H9 (cell line): ENCODE data around the gene HCN2. TPM values are rescaled to one million over a fixed set of nuclear protein-coding genes. Genes with fewer than 3 reads are reported as not detected.

Source experiments
- DNase-seq: peaks from one replicate; pipeline ENCODE4 v3.0.0-alpha.2; 2017
- H2AFZ ChIP-seq: one replicate; pipeline ENCODE4 v1.6.1; 2013; ENCODE audit warnings: mild to moderate bottlenecking, low read length, control low read depth, moderate library complexity
- H2AK5ac ChIP-seq: 2 replicates; pipeline ENCODE4 v1.6.1; 2013; ENCODE audit warnings: low read length, control low read depth, mixed read lengths; ENCODE audit not compliant: insufficient read length
- H2BK120ac ChIP-seq: one replicate; pipeline ENCODE4 v1.6.1; 2013; ENCODE audit warnings: low read depth, mild to moderate bottlenecking, low read length, control low read depth, inconsistent platforms; ENCODE audit not compliant: poor library complexity, severe bottlenecking
- H2BK12ac ChIP-seq: 2 replicates; pipeline ENCODE4 v1.6.1; 2013; ENCODE audit warnings: low read length, control low read depth, mixed read lengths, low read depth; ENCODE audit not compliant: insufficient read length
- H2BK15ac ChIP-seq: 2 replicates; pipeline ENCODE4 v1.6.1; 2013; ENCODE audit warnings: low read depth, low read length, control low read depth
- H2BK20ac ChIP-seq: one replicate; pipeline ENCODE4 v1.6.1; 2013; ENCODE audit warnings: low read depth, mild to moderate bottlenecking, low read length, control low read depth, inconsistent platforms; ENCODE audit not compliant: poor library complexity, severe bottlenecking
- H2BK5ac ChIP-seq: 2 replicates; pipeline ENCODE4 v1.6.1; 2013; ENCODE audit warnings: low read length, control low read depth, mixed read lengths; ENCODE audit not compliant: insufficient read length
- H3K14ac ChIP-seq: 2 replicates; pipeline ENCODE4 v1.6.1; 2013; ENCODE audit warnings: low read length, control low read depth; ENCODE audit not compliant: insufficient read depth
- H3K18ac ChIP-seq: 2 replicates; pipeline ENCODE4 v1.6.1; 2013; ENCODE audit warnings: low read depth, mild to moderate bottlenecking, mixed read lengths, low read length, control low read depth; ENCODE audit not compliant: insufficient read length
- H3K23ac ChIP-seq: 2 replicates; pipeline ENCODE4 v1.6.1; 2013; ENCODE audit warnings: low read length, control low read depth, mixed read lengths, low read depth; ENCODE audit not compliant: insufficient read length
- H3K23me2 ChIP-seq: 2 replicates; pipeline ENCODE4 v1.6.1; 2013; ENCODE audit warnings: low read depth, mild to moderate bottlenecking, mixed read lengths, low read length, control low read depth; ENCODE audit not compliant: insufficient read length, poor library complexity, severe bottlenecking
- H3K27ac ChIP-seq: 2 replicates; pipeline ENCODE4 v1.5.1; 2013; ENCODE audit warnings: low read length, control low read depth, mixed read lengths, low read depth; ENCODE audit not compliant: insufficient read length
- H3K27me3 ChIP-seq: 2 replicates; pipeline ENCODE4 v1.6.1; 2013; ENCODE audit warnings: low read length, control low read depth, inconsistent platforms; ENCODE audit not compliant: insufficient read depth
- H3K4ac ChIP-seq: 2 replicates; pipeline ENCODE4 v1.6.1; 2013; ENCODE audit warnings: low read depth, mild to moderate bottlenecking, control low read depth, inconsistent platforms, low read length, moderate library complexity
- H3K4me1 ChIP-seq: 2 replicates; pipeline ENCODE4 v1.6.1; 2013; ENCODE audit warnings: low read length, control low read depth, inconsistent platforms; ENCODE audit not compliant: insufficient read depth
- H3K4me2 ChIP-seq: 2 replicates; pipeline ENCODE4 v1.6.1; 2013; ENCODE audit warnings: low read length, control low read depth, mixed read lengths; ENCODE audit not compliant: insufficient read length, insufficient read depth
- H3K56ac ChIP-seq: 2 replicates; pipeline ENCODE4 v1.6.1; 2013; ENCODE audit warnings: low read depth, mild to moderate bottlenecking, mixed read lengths, low read length, control low read depth; ENCODE audit not compliant: insufficient read length
- H3K79me1 ChIP-seq: 2 replicates; pipeline ENCODE4 v1.6.1; 2013; ENCODE audit warnings: low read depth, mild to moderate bottlenecking, moderate library complexity, low read length, control low read depth, inconsistent platforms; ENCODE audit not compliant: insufficient read depth, poor library complexity, severe bottlenecking
- H3K79me2 ChIP-seq: 2 replicates; pipeline ENCODE4 v1.6.1; 2013; ENCODE audit warnings: low read length, control low read depth, inconsistent platforms; ENCODE audit not compliant: insufficient read depth
- H3K9ac ChIP-seq: 2 replicates; pipeline ENCODE4 v1.6.1; 2013; ENCODE audit warnings: low read length, control low read depth, mixed read lengths; ENCODE audit not compliant: insufficient read length; ENCODE audit errors: extremely low read depth
- H3K9me3 ChIP-seq: one replicate; pipeline ENCODE4 v1.6.1; 2013; ENCODE audit warnings: low read depth, low read length, inconsistent platforms; ENCODE audit not compliant: control insufficient read depth
- H3T11ph ChIP-seq: one replicate; pipeline ENCODE4 v1.6.1; 2013; ENCODE audit warnings: mild to moderate bottlenecking, low read length, control low read depth, inconsistent platforms
- H4K20me1 ChIP-seq: one replicate; pipeline ENCODE4 v1.6.1; 2013; ENCODE audit not compliant: control insufficient read depth, insufficient read length, insufficient read depth
- H4K5ac ChIP-seq: 2 replicates; pipeline ENCODE4 v1.6.1; 2013; ENCODE audit warnings: low read depth, mild to moderate bottlenecking, mixed read lengths, low read length, control low read depth; ENCODE audit not compliant: insufficient read length
- H4K8ac ChIP-seq: replicated peaks from 2 replicates; pipeline ENCODE4 v1.6.1; 2013; ENCODE audit warnings: low read length, control low read depth, mixed read lengths, low read depth; ENCODE audit not compliant: insufficient read length
- H4K91ac ChIP-seq: 2 replicates; pipeline ENCODE4 v1.6.1; 2013; ENCODE audit warnings: low read depth, mild to moderate bottlenecking, moderate library complexity, mixed read lengths, low read length, control low read depth; ENCODE audit not compliant: insufficient read length
- H3K27ac Mint-ChIP-seq, 3 experiments: 2 replicates in 2 of 3; 3 replicates in 1 of 3; pipeline ENCODE4 v1.8.0; 2020 to 2021; ENCODE audit warnings: mixed read lengths in 3 of 3, mild to moderate bottlenecking in 1 of 3, moderate library complexity in 1 of 3
- H3K27me3 Mint-ChIP-seq: 2 replicates; pipeline ENCODE4 v1.8.0; 2021; ENCODE audit warnings: low read depth, mild to moderate bottlenecking, moderate library complexity, mixed read lengths
- H3K36me3 Mint-ChIP-seq, 3 experiments: 2 replicates in 2 of 3; 3 replicates in 1 of 3; pipeline ENCODE4 v1.8.0; 2020 to 2021; ENCODE audit warnings: low read depth in 3 of 3, mixed read lengths in 3 of 3; ENCODE audit not compliant: insufficient read depth in 1 of 3
- H3K4me1 Mint-ChIP-seq, 2 experiments: 2 replicates each; pipeline ENCODE4 v1.8.0; 2020; ENCODE audit warnings: mixed read lengths in 2 of 2
- H3K4me3 Mint-ChIP-seq, 2 experiments: 2 replicates in 1 of 2; 3 replicates in 1 of 2; pipeline ENCODE4 v1.8.0; 2020 to 2021; ENCODE audit warnings: mild to moderate bottlenecking in 2 of 2, mixed read lengths in 2 of 2, moderate library complexity in 1 of 2
- H3K9me3 Mint-ChIP-seq, 2 experiments: 2 replicates in 1 of 2; 3 replicates in 1 of 2; pipeline ENCODE4 v1.8.0; 2020; ENCODE audit warnings: mild to moderate bottlenecking in 2 of 2, mixed read lengths in 2 of 2, moderate library complexity in 1 of 2
- CTCF ChIP-seq: fragments of 200-600 bp; sonication (generic); conservative IDR thresholded peaks from 3 replicates; pipeline ENCODE4 v1.8.0; 2021; ENCODE audit warnings: antibody characterized with exemption, mild to moderate bottlenecking
- WGBS: extraction: QIAGEN DNeasy Blood & Tissue Kit; methylation state at CpG from one replicate; pipeline ENCODE4 v1.1.7; 2013; ENCODE audit warnings: missing lambda C conversion rate, low lambda C conversion rate, mixed read lengths; ENCODE audit not compliant: insufficient read length; ENCODE audit errors: extremely low coverage; 5-methylcytosine and 5-hydroxymethylcytosine counted together
- total RNA-seq: library from RNA; stranded (reverse); gene quantifications from 2 replicates; pipeline ENCODE4 v1.2.1, GENCODE V29; 2021

HCN2 gene
- total RNA-seq, 1 experiment from 2014 or later = 3.7 TPM

DNA sequence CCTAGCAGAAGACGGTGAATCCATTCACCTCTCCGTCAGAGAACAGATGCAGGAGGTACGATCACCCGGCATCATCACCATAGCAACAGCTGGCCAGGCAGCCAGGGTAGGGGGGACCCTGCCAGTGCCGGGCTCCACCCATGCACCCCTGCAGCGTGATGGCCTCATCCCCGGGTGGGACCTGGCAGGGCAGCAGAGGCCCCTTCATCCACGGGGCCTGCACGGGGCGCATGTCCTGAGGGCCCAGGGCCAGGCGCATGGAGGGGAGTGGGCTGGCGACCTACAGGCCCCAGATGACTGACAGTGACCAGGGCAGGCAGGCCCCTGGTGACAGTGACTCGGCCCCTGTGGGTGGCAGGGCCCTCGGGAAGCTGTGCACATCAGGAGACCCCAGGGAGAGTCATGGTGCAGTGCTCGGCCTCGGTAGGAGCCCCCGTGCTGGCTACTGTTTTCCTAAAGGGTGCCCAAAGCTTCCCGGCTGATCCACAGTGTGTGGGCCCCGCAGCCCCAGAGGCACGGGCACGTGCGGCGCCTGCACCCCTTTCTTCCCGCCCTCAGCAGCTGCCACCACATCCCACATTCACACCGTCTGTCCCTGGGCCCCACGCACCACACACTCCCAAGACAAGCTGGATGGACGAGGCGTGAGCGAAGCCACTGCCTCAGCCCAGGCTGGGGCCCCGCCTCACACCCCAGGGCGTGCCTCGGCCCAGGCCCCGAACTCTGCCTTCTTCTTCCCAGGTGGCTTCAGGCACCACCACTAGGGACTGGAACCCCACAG, 68.6 kb downstream of the HCN2 start:
- Histone ChIP-seq H3K27ac (no peak overlapping the region), H3K23ac (no peak overlapping the region), H3K9me3 (no peaks in the 10 kb centered on the region), H3K18ac (no peak overlapping the region), H4K8ac (no peak overlapping the region), H2BK15ac (no peak overlapping the region), H3K4me2 (no peak overlapping the region), H3K14ac (no peak overlapping the region; the same call in 1 of the 2 replicates), H3K4ac (no peak overlapping the region), H2AK5ac (no peak overlapping the region), H3K79me1 (peaks cover 5% of the 10 kb centered on the region), H4K20me1 (peaks cover 15% of the 10 kb centered on the region), H2AFZ (no peak overlapping the region), H3T11ph (no peak overlapping the region), H3K27me3 (no peaks in the 10 kb centered on the region), H2BK20ac (no peak overlapping the region), H3K79me2 (peaks cover 81% of the 10 kb centered on the region), H2BK5ac (no peak overlapping the region), H3K56ac (no peak overlapping the region), H4K5ac (no peak overlapping the region), H3K23me2 (peaks cover 4% of the 10 kb centered on the region), H3K4me1 (no peaks in the 10 kb centered on the region; the same call in 1 of the 2 replicates), H4K91ac (no peak overlapping the region), H2BK12ac (no peak overlapping the region), H3K9ac (no peak overlapping the region), H2BK120ac (no peak overlapping the region)
- peaks cover 3 to 16% (median 10%) of the 10 kb centered on the region in 3 experiments; a peak in 6 of 7 replicates for H3K36me3 Mint-ChIP-seq
- H3K4me3 Mint-ChIP-seq = no peak overlapping the region
- peaks cover 13 to 18% of the 10 kb centered on the region in 2 experiments for H3K4me1 Mint-ChIP-seq
- H3K27ac Mint-ChIP-seq = no peak overlapping the region
- TF ChIP-seq CTCF = no peak
- no peak for DNase-seq
- no peaks in the 10 kb centered on the region; the same call in 1 of the 2 replicates for H3K27me3 Mint-ChIP-seq
- H3K9me3 Mint-ChIP-seq = no peaks in the 10 kb centered on the region; a peak in 2 of 5 replicates
- no CpG with 5 or more reads among the region's 33 CpGs for WGBS
